Breast epithelium (tissue), 3 donors: ENCODE measurements around the gene VPS26B.

Source experiments
- CTCF ChIP-seq, 3 donors: fragments of 450-650 bp; IDR thresholded peaks; one replicate each; pipeline ENCODE4 v1.5.1; 2016 to 2017; ENCODE audit warnings: antibody characterized with exemption in 3 of 3, mild to moderate bottlenecking in 3 of 3, moderate library complexity in 3 of 3
- POLR2A ChIP-seq: fragments of 450-650 bp; IDR thresholded peaks from one replicate; pipeline ENCODE4 v1.6.1; 2016; ENCODE audit warnings: antibody characterized with exemption, mild to moderate bottlenecking, moderate library complexity
- POLR2AphosphoS5 ChIP-seq, 3 donors: sonication (generic); formaldehyde crosslinking; IDR thresholded peaks; one replicate each; pipeline ENCODE4 v1.6.1; 2017; ENCODE audit warnings: antibody characterized with exemption in 3 of 3

- TF ChIP-seq CTCF (IDR thresholded peaks at IDR 0.05) = no peak
- no peak for TF ChIP-seq POLR2AphosphoS5 (IDR thresholded peaks at IDR 0.05)
- no peak for TF ChIP-seq POLR2A
These were observed 18.3 kb upstream of the VPS26B start for GRCh38 chr11:134206185-134206584.
